ENCODE measurements around the gene FASN. TPM values are rescaled to one million over a fixed set of nuclear protein-coding genes. Genes with fewer than 3 reads are reported as not detected.

Gene FASN
- polyA plus RNA-seq, 1 donor from 2014 or later: 26.4 TPM

DNA sequence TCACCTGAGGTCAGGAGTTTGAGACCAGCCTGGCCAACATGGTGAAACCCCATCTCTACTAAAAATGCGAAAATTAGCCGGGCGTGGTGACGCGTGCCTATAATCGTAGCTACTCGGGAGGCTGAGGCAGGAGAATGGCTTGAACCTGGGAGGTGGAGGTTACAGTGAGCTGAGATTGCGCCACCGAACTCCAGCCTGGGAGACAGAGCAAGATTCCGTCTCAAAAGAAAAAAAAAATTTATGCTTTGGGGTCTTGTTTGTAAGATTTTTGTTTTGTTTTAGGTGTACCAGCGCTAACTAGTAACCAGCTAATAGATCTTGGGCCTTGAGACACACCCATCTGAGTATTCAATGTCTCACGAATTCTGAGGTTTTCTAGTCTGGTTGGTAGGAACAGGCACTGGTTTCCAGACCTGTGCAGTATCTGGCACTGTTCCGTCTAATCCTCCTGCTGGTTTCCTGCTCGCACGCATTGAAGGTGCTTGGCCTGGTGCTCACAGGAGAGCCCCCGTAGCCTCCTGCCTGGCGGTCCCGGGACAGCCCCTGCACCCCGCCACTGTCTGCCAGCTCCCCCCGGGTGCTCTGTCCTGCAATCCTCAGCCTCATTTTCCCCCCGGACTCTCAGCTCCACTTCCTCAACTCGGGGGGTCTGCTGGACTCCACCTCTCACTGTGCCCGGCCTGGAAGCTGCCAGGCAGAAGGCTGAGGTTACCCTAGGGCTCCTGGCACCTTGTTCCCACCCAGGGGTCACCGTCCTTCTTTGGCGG, 21.8 kb downstream of the FASN start:
- no peaks in the 10 kb centered on the region for H3K36me3 ChIP-seq (ENCODE audit: insufficient read depth, low read length)

GRCh38 chr17:82073446-82073845, 24.6 kb downstream of the FASN start:
- H3K36me3 ChIP-seq (ENCODE audit: insufficient read depth, low read length): no peaks in the 10 kb centered on the region
- no peak overlapping the region for H3K4me2 ChIP-seq (ENCODE audit: low read length)
- H2AFZ ChIP-seq (ENCODE audit: low read depth, low read length): no peak overlapping the region
- H4K20me1 ChIP-seq (ENCODE audit: insufficient read depth): no peaks in the 10 kb centered on the region
- no peaks in the 10 kb centered on the region for H3F3A ChIP-seq (ENCODE audit: insufficient read depth, low read length, poor library complexity, severe bottlenecking)
- TF ChIP-seq TAF1 (IDR thresholded peaks at IDR 0.05; ENCODE audit: low read depth) (no peak), EZH2 (IDR thresholded peaks at IDR 0.05; ENCODE audit: borderline replicate concordance, insufficient read depth, low read length, poor library complexity, severe bottlenecking) (no peak), REST (IDR thresholded peaks at IDR 0.05; ENCODE audit: borderline replicate concordance) (no peak)
- H3K27me3 ChIP-seq (ENCODE audit: insufficient read depth, low read depth, low read length): no peaks in the 10 kb centered on the region
- no peaks in the 10 kb centered on the region for H3K9me2 ChIP-seq (ENCODE audit: insufficient read depth, low read length)
- no peak overlapping the region for H3K9ac ChIP-seq (ENCODE audit: low read length)
- H3K4me3 ChIP-seq (ENCODE audit: low read length): no peak overlapping the region
- no peaks in the 10 kb centered on the region for H3K79me2 ChIP-seq (replicated peaks; ENCODE audit: insufficient read depth, low read length)
- H3K27ac ChIP-seq (ENCODE audit: low read length): no peak overlapping the region
- no peaks in the 10 kb centered on the region for H3K9me3 ChIP-seq (ENCODE audit: low read length)

More for the DNA sequence above, 21.8 kb downstream of the FASN start:
- Histone ChIP-seq H3K27me3 (ENCODE audit: insufficient read depth, low read depth, low read length) (no peaks in the 10 kb centered on the region), H3K79me2 (replicated peaks; ENCODE audit: insufficient read depth, low read length) (no peaks in the 10 kb centered on the region), H3K9me2 (ENCODE audit: insufficient read depth, low read length) (no peaks in the 10 kb centered on the region), H3K27ac (ENCODE audit: low read length) (no peak overlapping the region), H3K9me3 (ENCODE audit: low read length) (no peaks in the 10 kb centered on the region), H3K4me2 (ENCODE audit: low read length) (no peak overlapping the region), H3K9ac (ENCODE audit: low read length) (no peak overlapping the region), H3K4me3 (ENCODE audit: low read length) (no peak overlapping the region), H3F3A (ENCODE audit: insufficient read depth, low read length, poor library complexity, severe bottlenecking) (no peaks in the 10 kb centered on the region), H4K20me1 (ENCODE audit: insufficient read depth) (no peaks in the 10 kb centered on the region), H2AFZ (ENCODE audit: low read depth, low read length) (no peak overlapping the region)
- no peak for TF ChIP-seq MXI1 (conservative IDR thresholded peaks at IDR 0.05; ENCODE audit: poor library complexity, severe bottlenecking)
- no peak for TF ChIP-seq SMC3 (conservative IDR thresholded peaks at IDR 0.05; ENCODE audit: poor library complexity)
- TF ChIP-seq POLR2AphosphoS5 (IDR thresholded peaks at IDR 0.05): no peak
- TF ChIP-seq RAD21 (conservative IDR thresholded peaks at IDR 0.05): no peak
- no peak for TF ChIP-seq EP300 (conservative IDR thresholded peaks at IDR 0.05; ENCODE audit: poor library complexity, severe bottlenecking)
- TF ChIP-seq TAF1 (IDR thresholded peaks at IDR 0.05; ENCODE audit: low read depth): no peak
- TF ChIP-seq, protein P1, sequence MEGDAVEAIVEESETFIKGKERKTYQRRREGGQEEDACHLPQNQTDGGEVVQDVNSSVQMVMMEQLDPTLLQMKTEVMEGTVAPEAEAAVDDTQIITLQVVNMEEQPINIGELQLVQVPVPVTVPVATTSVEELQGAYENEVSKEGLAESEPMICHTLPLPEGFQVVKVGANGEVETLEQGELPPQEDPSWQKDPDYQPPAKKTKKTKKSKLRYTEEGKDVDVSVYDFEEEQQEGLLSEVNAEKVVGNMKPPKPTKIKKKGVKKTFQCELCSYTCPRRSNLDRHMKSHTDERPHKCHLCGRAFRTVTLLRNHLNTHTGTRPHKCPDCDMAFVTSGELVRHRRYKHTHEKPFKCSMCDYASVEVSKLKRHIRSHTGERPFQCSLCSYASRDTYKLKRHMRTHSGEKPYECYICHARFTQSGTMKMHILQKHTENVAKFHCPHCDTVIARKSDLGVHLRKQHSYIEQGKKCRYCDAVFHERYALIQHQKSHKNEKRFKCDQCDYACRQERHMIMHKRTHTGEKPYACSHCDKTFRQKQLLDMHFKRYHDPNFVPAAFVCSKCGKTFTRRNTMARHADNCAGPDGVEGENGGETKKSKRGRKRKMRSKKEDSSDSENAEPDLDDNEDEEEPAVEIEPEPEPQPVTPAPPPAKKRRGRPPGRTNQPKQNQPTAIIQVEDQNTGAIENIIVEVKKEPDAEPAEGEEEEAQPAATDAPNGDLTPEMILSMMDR (IDR thresholded peaks at IDR 0.05; ENCODE audit: poor library complexity, severe bottlenecking): no peak
- TF ChIP-seq EZH2 (IDR thresholded peaks at IDR 0.05; ENCODE audit: borderline replicate concordance, insufficient read depth, low read length, poor library complexity, severe bottlenecking): no peak
- TF ChIP-seq REST (IDR thresholded peaks at IDR 0.05; ENCODE audit: borderline replicate concordance): no peak
